ENCODE data around the gene EHMT1.

The EHMT1 gene

DNA sequence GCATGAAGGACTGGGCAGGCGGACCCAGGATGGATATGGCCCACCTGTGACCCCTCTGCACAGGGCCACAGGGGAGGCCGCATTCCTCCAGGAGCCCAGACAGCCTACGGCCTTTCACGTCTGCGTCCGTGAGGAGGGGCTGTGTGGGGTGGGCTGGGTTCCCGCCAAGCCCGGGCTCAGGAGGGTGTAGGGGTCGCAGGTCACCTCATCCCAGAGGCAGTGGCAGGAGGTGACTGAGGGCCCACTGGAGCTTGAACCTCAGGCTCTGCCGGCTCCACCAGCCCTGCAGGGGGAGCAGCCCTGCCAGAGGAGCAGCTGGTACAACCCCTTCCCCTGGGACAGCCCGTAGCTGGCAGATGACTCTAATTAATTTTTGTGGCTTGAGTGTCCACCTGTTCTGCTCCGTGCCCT is 218.0 kb downstream of the EHMT1 start:
- Histone ChIP-seq H3K4me1 (ENCODE audit: insufficient read depth, low read length, poor library complexity, severe bottlenecking) (no peaks in the 10 kb centered on the region), H3K36me3 (ENCODE audit: insufficient read depth, low read length) (peaks cover 51% of the 10 kb centered on the region; the same call in 1 of the 2 replicates), H3F3A (ENCODE audit: low read depth) (no peaks in the 10 kb centered on the region), H3K9me3 (ENCODE audit: insufficient read depth, low read depth, low read length) (no peaks in the 10 kb centered on the region), H3K9ac (ENCODE audit: low read depth, low read length, poor library complexity, severe bottlenecking) (no peak overlapping the region), H3K27me3 (ENCODE audit: insufficient read depth, low read length, poor library complexity, severe bottlenecking) (no peaks in the 10 kb centered on the region), H4K20me1 (ENCODE audit: insufficient read depth, low read length, poor library complexity, severe bottlenecking) (no peaks in the 10 kb centered on the region), H3K79me2 (ENCODE audit: insufficient read depth, low read length) (no peaks in the 10 kb centered on the region), H3K9me2 (replicated peaks; ENCODE audit: low read depth, low read length) (no peaks in the 10 kb centered on the region), H3K4me2 (ENCODE audit: low read depth, low read length, poor library complexity, severe bottlenecking) (no peak overlapping the region), H2AFZ (ENCODE audit: low read length) (no peak overlapping the region), H3K4me3 (ENCODE audit: low read length, poor library complexity, severe bottlenecking) (no peak overlapping the region)
- TF ChIP-seq, protein P1, sequence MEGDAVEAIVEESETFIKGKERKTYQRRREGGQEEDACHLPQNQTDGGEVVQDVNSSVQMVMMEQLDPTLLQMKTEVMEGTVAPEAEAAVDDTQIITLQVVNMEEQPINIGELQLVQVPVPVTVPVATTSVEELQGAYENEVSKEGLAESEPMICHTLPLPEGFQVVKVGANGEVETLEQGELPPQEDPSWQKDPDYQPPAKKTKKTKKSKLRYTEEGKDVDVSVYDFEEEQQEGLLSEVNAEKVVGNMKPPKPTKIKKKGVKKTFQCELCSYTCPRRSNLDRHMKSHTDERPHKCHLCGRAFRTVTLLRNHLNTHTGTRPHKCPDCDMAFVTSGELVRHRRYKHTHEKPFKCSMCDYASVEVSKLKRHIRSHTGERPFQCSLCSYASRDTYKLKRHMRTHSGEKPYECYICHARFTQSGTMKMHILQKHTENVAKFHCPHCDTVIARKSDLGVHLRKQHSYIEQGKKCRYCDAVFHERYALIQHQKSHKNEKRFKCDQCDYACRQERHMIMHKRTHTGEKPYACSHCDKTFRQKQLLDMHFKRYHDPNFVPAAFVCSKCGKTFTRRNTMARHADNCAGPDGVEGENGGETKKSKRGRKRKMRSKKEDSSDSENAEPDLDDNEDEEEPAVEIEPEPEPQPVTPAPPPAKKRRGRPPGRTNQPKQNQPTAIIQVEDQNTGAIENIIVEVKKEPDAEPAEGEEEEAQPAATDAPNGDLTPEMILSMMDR (conservative IDR thresholded peaks at IDR 0.05; ENCODE audit: low read length) = no peak; the same call in 1 of the 2 replicates
- TF ChIP-seq EZH2phosphoT487 (IDR thresholded peaks at IDR 0.05; ENCODE audit: borderline replicate concordance) = no peak

DNA sequence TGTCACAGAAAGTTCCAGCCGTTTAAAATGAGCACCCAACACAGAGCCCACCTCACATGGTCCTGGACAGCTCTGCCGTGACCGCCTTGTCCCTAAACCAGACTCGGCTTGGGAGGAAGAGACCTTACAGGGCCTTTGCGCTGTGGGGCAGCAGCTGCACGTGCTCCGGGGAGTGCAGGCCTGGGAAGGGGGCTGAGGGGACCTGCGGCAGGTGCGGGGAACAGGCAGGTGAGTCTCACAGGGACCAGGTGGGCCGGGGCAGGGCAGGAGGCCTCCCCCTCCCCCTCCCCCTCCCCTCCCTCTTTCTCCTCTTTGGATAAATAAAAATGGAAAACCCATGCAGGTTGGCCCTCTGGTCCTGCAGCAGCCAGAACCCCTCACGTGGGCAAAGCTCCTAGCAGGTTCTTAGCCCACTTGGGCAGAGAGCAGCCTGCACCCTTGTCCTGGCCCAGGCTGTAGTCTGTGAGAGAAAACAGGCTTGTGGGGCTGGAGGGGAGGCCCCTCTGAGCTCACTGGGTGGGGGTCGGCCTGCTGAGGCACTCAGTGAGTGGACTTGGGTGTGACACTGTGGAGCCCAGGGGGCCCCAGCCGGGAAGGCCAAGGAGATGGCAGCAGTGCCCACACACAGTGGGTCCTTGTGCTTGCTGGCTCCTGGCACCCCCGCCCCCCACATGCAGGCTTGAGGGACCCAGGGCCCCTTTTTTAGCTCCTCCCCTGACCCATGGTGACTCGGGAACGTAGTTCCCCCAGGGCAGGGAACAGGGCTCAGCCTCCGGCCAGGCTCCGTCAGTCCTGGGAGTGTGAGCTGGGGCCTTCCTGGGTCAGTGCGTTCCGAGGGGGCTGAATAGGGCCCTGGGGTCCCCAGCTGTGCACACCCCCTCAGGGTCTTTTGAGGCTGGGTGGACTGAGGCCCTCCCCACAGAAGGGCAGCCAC is 218.8 kb downstream of the EHMT1 start:
- no peak overlapping the region for H3K4me3 ChIP-seq (ENCODE audit: low read length, poor library complexity, severe bottlenecking)
- no peaks in the 10 kb centered on the region for H4K20me1 ChIP-seq (ENCODE audit: insufficient read depth, low read length, poor library complexity, severe bottlenecking)
- H3K4me1 ChIP-seq (ENCODE audit: insufficient read depth, low read length, poor library complexity, severe bottlenecking) = no peaks in the 10 kb centered on the region
- H3F3A ChIP-seq (ENCODE audit: low read depth) = no peaks in the 10 kb centered on the region
- H3K9me3 ChIP-seq (ENCODE audit: insufficient read depth, low read depth, low read length) = no peaks in the 10 kb centered on the region
- H3K36me3 ChIP-seq (ENCODE audit: insufficient read depth, low read length) = peaks cover 45% of the 10 kb centered on the region; the same call in 1 of the 2 replicates
- TF ChIP-seq, protein P1 (conservative IDR thresholded peaks at IDR 0.05; ENCODE audit: low read length) = no peak
- TF ChIP-seq EZH2phosphoT487 (IDR thresholded peaks at IDR 0.05; ENCODE audit: borderline replicate concordance) = no peak
- H2AFZ ChIP-seq (ENCODE audit: low read length) = no peak overlapping the region
- H3K79me2 ChIP-seq (ENCODE audit: insufficient read depth, low read length) = no peaks in the 10 kb centered on the region
- H3K4me2 ChIP-seq (ENCODE audit: low read depth, low read length, poor library complexity, severe bottlenecking) = no peak overlapping the region
- H3K9me2 ChIP-seq (replicated peaks; ENCODE audit: low read depth, low read length) = no peaks in the 10 kb centered on the region
- H3K27me3 ChIP-seq (ENCODE audit: insufficient read depth, low read length, poor library complexity, severe bottlenecking) = no peaks in the 10 kb centered on the region
- H3K9ac ChIP-seq (ENCODE audit: low read depth, low read length, poor library complexity, severe bottlenecking) = no peak overlapping the region

DNA sequence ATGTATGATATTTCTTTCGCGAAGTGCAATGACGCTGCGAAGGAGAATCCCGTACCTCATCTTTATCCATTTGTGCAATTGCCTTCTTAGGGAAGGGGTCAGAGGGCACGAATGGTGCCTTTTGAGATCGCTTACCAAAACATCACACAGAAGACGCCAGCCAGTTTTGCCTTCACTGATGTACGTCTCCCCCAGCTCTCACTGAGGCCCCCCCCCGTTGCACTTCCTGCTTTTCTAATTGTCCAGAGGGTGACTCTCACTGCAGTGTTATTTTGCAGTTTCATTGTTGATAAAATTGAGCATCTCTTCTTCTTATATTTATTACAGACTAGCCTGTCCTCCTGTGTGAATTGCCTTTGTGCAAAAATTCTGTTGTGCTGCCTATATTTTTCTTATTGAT is 219.8 kb downstream of the EHMT1 start:
- Histone ChIP-seq H3K9me2 (replicated peaks; ENCODE audit: low read depth, low read length) (no peaks in the 10 kb centered on the region), H3K27me3 (ENCODE audit: insufficient read depth, low read length, poor library complexity, severe bottlenecking) (no peaks in the 10 kb centered on the region), H2AFZ (ENCODE audit: low read length) (no peak overlapping the region), H3K4me2 (ENCODE audit: low read depth, low read length, poor library complexity, severe bottlenecking) (no peak overlapping the region), H3K9ac (ENCODE audit: low read depth, low read length, poor library complexity, severe bottlenecking) (no peak overlapping the region), H3K9me3 (ENCODE audit: insufficient read depth, low read depth, low read length) (no peaks in the 10 kb centered on the region), H3K4me3 (ENCODE audit: low read length, poor library complexity, severe bottlenecking) (no peak overlapping the region), H3K4me1 (ENCODE audit: insufficient read depth, low read length, poor library complexity, severe bottlenecking) (no peaks in the 10 kb centered on the region), H3K79me2 (ENCODE audit: insufficient read depth, low read length) (no peaks in the 10 kb centered on the region), H3F3A (ENCODE audit: low read depth) (no peaks in the 10 kb centered on the region), H3K36me3 (ENCODE audit: insufficient read depth, low read length) (peaks cover 36% of the 10 kb centered on the region; the same call in 1 of the 2 replicates), H4K20me1 (ENCODE audit: insufficient read depth, low read length, poor library complexity, severe bottlenecking) (no peaks in the 10 kb centered on the region)
- TF ChIP-seq EZH2phosphoT487 (IDR thresholded peaks at IDR 0.05; ENCODE audit: borderline replicate concordance) = no peak
- TF ChIP-seq, protein P1 (conservative IDR thresholded peaks at IDR 0.05; ENCODE audit: low read length) = no peak

All from Loucy (cell line).